HG03521 (cell line): ENCODE data around the gene TMEM158.

Experiments
- ATAC-seq: cut with Tn5 transposase; IDR thresholded peaks from one replicate; pipeline ENCODE4 v1.9.1; 2021; ENCODE audit warnings: mild to moderate bottlenecking, moderate library complexity; ENCODE audit not compliant: unreplicated experiment

Gene TMEM158

DNA sequence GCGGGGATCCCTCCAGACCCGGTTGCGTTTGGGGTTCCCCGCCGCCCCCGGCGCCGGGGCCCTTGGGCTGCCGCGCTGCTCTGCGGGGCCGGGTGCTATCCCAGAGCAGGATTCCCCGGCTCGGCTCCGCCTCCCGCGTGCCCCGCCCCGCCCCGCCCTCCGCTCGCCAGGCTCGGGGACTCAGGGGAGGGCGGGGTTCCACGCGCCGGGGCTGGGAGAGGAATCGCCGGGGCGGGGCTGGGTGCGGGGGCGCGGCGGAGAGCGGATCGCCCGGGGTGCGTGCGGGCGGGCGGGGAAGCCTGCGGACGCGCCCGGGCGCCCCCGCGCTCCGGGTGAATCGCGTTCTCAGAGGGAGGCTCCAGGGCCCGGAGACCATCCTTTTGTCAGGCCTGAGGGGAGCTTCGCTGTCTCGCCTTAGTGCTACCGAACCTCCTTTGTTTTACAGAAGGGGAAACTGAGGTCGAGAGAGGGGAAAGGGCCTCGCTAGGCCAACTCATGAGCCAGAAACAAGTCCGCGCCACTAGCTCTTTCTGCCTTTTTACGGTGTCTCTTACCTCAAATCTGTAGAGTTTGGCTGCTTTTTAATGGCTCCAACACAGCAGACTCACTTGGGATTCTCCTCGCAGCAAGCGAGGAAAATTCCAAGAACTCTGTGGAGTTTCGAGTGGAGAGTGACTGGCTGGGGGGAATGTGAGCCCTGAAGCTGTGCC is at the start of gene TMEM158:
TSS of gene TMEM158 (minus strand) at position 82 of the 710 bp plus-strand sequence. CDS start 260 bp downstream, outside the sequence.
- ATAC-seq: peak; percentile 61

DNA sequence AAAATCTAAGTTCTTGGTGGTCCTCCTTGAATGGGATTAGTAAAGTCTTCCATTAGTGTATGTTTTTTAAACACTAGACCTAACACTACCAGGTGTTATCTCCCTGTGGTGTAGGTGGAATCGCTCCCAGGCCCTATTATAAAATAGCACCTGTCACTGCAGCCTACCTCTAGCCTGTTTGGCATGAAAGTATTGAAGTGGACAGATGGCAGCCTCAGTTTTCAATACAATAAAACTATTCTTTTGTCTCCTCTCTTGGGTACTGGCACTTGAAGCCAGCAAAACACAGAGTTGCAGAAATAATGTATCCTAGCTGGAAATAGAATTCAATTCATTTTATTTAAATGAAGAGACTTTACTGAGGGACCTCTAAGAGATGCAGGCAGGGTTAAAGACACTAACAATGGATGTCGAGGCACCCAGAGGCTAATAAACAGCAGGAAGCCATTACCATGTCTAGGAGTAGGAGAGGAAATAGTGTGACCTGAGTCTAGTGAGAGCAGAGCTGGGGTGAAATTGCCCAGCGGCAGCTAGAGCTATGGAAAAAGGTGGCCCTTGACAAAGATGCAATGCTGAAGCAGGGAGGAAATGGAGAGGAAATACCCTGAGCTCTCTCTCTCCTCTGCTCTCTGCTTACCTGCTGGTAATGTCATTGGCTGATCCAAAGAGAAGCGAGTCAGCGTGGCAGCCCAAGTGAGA is 49.1 kb upstream of the TMEM158 start:
- no peak for ATAC-seq

GRCh38 chr3:45273681-45274515 is 47.8 kb upstream of the TMEM158 start:
- no peak for ATAC-seq

DNA sequence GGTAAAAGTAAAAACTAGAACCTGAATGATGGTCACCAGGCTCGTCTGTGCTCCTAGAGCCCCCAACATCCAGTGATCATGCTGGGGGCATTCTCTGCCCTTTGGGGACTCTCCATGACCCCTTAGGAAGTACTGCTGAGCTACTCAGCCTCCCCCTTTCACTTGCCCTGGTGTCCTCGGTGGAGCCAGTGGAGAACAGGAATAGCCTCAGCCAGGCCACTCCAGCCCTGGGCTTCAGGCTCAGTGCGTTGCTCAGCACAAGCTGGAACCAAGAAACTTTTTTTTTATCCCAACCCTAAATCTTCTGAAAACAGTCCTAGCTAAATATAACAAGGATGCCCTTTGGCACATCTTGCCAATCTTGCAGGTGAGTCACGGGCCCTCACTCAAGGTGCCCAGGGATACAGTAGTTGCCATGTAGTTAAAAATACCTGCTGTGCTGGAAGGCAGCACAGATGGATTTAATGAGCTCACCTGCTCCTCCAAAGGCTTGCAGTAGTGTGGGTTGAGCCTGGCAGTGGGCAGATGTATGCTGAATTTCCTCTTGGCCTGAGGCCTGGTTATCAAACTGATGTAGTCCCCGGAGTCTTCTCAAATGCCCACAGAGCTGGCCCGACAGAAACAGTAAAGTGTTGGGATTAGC is 46.9 kb upstream of the TMEM158 start:
- ATAC-seq: no peak

DNA sequence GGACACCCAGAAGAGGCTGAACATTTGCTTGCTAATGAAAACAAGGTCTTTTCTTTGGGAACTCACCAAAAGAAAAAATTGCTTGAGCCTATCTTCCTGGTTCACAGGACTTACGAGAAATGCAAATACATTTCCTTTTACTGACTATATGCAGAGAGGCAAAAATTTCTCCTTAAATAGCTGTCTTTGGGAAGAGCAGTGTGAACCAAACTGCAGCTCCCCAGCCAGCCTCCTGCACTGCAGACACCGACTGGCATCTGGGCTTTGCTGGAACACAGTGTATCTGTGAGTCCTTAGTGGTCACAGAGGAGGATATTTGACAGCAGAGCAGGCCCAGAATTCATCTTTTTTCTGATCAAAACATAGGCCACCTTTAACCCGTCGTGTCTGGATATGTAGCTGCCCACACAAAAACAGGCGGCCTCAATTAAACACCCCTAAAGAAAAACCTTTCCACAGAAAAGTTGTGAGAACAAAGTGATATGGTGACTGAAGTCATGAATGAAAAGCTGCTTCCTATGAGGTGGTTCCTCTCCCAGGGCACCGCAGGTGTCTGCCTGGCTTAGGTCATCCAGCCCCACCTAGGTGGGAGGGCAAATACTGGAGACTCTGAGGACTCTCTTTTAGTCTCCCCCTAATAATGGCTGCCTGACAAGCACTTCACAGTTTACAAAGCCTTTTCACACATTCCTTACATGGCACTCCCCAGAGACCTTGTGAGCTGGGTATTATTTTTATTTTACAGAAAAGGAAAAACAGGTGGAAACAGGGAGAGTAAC is 46.1 kb upstream of the TMEM158 start:
- ATAC-seq: no peak

GRCh38 chr3:45269952-45270351 is 43.9 kb upstream of the TMEM158 start:
- ATAC-seq: no peak

- no peak for ATAC-seq
These were observed 41.0 kb upstream of the TMEM158 start for GRCh38 chr3:45267097-45267496.

DNA sequence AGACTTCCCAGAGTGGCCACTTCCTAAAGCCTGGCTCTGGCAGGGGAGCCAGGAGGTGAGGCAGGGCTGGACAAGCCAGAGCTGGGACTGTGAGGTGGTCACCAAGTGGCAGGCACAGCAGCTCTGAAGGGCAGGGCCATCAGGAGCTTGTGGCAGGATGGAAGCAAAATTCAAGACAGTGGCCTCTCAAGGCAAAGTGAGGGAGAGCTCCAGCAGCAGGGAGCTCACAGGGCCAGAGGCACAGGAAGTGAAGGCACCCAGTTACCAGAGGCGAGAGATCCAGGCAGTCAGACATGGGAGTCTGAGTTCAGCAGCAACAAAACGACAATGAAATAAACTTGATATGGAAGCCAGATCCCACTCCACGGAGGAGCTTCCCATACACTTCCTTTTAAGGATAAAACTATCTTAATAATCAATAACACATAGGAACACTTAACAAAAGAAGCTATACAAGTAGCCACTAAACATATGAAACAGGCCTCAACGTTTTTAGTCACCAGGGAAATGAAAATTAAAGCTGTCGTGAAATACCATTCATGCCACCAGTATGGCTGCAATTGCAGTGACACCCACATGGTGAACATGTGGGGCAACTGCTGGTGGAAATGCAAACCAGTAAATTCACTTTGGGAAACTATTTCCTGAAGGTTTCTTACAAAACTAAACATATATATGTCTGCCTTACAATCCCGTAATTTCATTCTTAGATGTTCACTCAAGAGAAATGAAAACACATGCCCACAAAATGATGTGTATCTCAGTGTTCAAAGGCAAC is 35.4 kb upstream of the TMEM158 start:
- no peak for ATAC-seq

GRCh38 chr3:45259133-45259532 is 33.0 kb upstream of the TMEM158 start:
- no peak for ATAC-seq

GRCh38 chr3:45258317-45258716 is 32.2 kb upstream of the TMEM158 start:
- ATAC-seq: no peak

DNA sequence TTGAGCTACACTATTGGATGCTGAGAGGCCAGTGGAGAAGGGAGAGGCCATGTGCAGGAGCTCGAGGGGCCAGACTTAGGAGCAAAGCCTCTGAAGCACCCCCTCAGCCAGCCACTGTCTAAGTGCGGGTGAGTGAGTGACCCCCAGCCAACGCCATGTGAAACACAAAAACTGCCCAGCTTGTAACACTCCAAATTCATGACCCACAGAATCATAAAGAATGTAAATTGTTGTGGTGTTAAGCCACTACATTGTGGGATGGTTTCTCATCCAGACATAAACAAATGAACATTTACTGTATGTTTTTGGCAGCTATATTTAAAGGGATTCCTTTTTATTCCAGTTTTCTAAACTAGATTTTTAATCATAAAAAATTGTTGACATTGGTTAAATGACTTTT is 27.2 kb upstream of the TMEM158 start:
- ATAC-seq: no peak

DNA sequence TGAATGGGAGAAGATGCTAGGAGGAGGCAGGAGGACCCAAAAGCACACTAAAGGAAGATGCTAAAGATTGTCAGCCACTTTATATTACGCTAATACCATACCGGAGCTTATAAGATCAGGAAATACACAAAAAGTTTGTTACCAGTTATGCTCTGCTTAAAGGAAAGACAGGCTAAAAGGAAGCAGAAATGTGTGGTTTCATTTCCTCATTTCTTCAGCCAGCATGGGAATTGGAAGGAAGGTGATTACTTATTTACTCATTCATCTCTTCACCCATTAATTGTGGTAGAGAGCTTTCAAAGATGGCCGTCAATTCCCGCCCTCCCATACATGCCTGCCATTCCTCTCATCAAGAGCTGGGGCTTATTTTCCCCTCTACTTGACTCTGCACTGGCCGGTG is 26.7 kb upstream of the TMEM158 start:
- no peak for ATAC-seq

DNA sequence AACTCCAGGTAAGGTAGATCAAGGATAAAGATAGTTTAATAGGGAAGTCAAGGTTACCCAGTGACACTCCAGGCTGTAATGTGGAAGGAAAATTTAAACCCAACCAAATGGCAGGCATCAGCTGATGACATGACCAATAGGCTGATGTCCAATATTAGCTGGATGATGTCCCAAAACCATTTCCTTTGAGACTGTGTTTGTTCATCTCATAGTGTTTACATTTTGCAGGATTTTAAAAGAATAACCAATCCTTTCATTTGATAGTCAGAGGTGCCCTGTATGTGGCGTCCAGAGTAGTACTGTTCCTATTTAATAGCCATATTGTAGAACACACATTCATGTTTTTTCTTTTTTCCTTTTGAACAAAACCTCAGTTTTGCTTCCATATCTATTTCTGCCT is 23.3 kb upstream of the TMEM158 start:
- ATAC-seq: no peak

DNA sequence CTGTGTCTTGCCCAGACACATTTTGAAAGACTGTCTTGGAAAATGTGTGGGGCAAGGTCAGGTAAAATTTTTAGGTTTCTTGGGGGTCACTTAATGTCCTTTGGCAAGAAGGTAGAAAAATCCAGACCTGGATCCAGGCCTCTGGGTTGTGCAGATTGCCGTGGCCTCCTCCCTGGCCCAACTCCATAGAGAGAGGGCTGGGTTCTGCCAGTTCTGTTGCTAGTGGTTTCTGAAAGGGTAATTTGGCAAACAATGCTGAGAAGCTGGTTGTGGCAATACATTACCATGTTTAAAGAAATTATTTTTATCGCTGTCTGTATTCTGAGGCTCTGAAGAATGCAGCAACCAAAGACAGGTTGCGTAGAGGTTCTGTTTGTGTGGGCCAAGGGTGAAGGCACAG is 20.2 kb upstream of the TMEM158 start:
- no peak for ATAC-seq

- ATAC-seq: no peak
These were observed 18.3 kb upstream of the TMEM158 start for GRCh38 chr3:45244356-45244755.

DNA sequence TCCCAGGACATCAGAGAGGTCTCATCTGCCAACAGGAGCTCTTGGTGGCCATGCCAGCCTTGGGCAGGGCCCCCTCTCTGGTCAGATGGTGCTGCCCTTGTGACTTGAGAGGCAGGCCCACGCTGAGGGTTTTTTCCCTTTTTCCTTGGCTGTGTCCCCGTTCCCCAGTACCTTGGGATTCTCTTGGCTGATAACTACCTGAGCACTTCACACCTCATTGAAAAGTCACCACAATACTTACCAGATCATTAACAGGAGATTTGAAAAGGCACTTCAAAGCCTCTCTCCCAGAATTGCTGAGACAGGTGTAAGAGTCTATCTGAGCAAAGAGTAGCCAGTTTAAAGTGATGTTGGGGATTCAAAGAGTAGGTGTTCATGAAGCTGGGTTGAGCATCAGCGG is 15.1 kb upstream of the TMEM158 start:
- ATAC-seq: no peak

GRCh38 chr3:45240292-45240691 is 14.2 kb upstream of the TMEM158 start:
- ATAC-seq: no peak

- no peak for ATAC-seq
These were observed 13.2 kb upstream of the TMEM158 start for GRCh38 chr3:45239254-45239653.

GRCh38 chr3:45236964-45237363 is 10.9 kb upstream of the TMEM158 start:
- no peak for ATAC-seq

GRCh38 chr3:45235409-45235808 is 9.3 kb upstream of the TMEM158 start:
- ATAC-seq: no peak
